GM19455 (cell line): ENCODE measurements around the gene MAD2L1BP.
"Not testable (repeated sequence)": the region's sequence is repeated elsewhere in the genome, so short reads cannot be mapped to it uniquely, and the experiment has no call there.

ENCODE experiments used
- ATAC-seq: cut with Tn5 transposase; IDR thresholded peaks from one replicate; pipeline ENCODE4 v1.9.1; 2021; ENCODE audit not compliant: unreplicated experiment

MAD2L1BP gene

DNA sequence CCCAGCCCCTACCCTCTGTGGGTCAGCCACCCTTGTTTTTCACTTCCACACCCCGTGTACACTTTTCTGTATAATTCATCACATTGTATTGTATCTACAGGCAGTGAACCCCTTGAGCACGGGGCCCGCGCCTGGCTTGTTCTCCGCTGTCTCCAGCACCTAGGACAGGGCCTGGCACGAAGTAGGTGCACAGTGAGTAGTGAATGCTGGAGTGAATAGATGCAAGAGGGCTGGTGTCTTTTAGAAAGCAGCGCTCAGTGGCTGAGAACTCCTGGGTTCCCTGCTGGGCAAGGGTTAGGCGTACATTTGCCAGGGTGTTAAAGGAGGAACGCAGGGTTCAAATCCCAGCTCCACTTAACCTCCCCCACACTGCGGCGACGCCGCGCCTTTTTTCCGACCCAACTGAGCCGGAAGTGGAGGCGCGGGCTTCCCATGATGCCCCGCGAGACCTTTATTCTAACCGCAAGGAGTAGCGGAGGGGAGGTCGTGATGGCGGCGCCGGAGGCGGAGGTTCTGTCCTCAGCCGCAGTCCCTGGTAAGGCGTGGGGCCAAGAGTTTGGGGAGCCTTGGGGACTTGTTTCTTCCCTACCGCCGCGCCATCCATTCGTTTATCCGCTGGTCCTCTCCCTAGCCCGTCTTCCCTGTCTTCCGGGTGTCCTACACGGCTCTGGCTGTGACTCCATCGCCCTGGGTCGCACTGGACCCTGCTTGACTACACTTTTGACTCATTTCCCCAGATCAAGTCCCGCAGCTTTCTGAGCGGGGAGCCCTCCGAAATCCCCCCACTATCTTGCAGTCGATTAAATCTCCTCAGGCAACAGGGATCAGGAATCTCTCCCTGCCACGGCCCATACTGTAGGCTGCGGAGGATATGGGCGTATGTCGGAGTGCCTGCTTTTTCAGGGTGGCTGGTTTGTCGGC is at the start of gene MAD2L1BP:
Gene MAD2L1BP (plus strand): TSS at position 454 of the 921 bp plus-strand sequence. CDS start 36 bp downstream, at position 490.
- peak; percentile 85 for ATAC-seq

DNA sequence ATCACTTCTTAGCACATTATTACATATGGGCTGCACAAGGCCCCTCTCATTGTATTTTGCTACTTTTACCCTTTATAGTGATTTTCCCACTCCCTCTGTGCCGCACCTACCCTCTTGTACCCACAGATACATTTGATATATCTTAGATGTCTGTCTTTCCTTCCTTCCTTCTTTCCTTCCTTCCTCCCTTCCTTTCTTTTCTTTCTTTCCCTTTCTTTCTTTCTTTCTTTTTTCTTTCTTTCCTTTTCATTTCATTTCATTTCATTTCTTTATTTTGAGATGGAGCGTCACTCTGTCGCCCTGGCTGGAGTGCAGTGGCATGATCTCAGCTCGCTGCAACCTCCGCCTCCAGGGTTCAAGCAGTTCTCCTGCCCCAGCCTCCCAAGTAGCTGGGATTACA is 47.4 kb upstream of the MAD2L1BP start:
- ATAC-seq, result no peak

- not testable (repeated sequence) for ATAC-seq
These were observed 46.1 kb upstream of the MAD2L1BP start for GRCh38 chr6:43589564-43589963.

GRCh38 chr6:43593938-43594337 is 41.7 kb upstream of the MAD2L1BP start:
- ATAC-seq, result no peak

DNA sequence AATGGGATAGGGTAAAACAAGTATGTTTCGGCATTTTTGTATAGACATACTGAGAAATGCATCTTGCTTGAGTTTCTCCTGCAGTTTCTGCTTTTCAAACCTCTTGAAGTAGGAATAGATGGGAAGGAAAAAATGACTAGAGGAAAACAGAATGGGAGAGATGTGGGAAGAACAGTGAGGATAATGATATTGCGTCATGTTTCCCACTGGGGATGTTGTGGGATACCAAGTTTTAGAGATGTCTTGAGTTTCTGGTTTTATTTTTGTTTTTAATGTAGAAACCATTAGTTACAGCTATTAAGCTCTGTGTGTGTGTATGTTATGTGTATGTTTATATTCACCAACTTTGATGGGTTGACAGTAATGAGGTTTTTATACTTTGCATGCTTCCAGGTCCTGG is 35.0 kb upstream of the MAD2L1BP start:
- ATAC-seq, result no peak

DNA sequence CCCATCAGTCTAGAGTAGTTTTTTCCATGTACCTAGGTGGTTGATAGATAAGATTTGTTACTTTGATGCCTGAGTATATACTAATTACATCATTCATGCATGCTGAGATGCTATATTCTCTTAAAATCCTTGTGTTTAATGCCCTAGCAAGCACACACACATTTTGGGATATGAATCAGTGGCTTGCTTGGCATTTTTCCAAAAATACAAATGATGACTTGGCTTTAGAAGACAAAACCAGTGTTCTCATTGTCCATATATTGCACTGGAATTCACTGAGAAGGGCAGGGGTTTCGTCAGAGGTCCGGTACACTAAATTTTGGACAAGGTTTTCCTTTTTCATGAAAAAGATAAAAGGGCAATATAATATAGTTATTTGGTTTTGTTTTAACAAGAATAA is 31.5 kb upstream of the MAD2L1BP start:
- ATAC-seq, result no peak

- no peak for ATAC-seq
These were observed 29.6 kb upstream of the MAD2L1BP start for GRCh38 chr6:43606019-43606418.

- ATAC-seq, result no peak
These were observed 27.3 kb upstream of the MAD2L1BP start for GRCh38 chr6:43608310-43608763.

- no peak for ATAC-seq
These were observed 26.8 kb upstream of the MAD2L1BP start for GRCh38 chr6:43608807-43609206.

DNA sequence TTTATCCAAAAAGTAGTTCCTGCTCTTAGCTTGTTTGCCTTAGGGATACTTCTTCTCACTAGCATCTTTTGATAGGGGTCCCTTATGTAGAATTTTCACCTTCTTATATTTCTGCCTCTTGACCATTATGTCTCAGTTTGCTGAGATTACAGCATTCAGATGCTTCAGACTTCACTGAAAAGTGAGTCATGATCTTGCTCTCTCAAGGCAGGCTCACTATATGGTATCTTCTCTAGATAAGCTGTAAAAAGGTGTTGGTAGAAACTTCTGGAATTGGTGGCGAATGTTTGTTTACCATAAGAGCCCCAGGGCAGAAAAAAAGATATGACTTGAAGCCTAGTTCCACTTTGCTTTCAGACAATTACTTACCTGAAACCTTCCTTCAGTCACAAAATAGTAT is 26.2 kb upstream of the MAD2L1BP start:
- no peak for ATAC-seq

DNA sequence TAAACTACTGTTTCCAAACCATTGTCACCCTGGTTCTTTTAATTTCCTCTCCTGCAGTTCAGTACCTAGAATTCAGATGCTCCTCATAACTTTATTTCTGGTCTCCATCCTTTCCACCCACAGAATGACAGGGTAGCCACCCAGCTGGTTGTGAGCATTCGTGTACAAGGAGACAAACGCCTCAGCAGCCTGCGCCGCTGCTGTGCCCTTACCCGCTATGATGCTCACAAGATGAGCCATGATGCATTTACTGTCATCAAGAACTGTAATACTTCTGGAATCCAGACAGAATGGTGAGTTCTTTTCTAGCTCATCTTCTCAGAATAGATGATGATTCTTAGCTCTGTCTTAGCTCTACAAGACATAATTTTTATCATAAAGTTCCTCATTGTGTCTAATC is 25.2 kb upstream of the MAD2L1BP start:
- ATAC-seq, result no peak

GRCh38 chr6:43613721-43614395 is 21.8 kb upstream of the MAD2L1BP start:
- ATAC-seq, result no peak

DNA sequence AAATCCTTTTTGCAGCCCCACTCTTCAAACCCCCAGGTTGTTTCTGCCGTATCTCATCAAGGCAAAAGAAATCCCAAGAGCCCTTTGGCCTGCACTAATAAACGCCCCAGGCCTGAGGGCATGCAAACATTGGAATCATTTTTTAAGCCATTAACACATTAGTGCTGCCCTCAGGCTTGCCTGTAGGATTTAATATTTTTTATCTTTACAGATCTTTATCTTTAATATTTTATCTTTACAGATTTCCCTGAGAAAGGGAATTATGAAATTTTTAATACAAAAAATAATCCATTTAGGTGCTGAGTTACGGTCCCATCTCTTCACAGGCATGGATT is 21.3 kb upstream of the MAD2L1BP start:
- ATAC-seq, result no peak

DNA sequence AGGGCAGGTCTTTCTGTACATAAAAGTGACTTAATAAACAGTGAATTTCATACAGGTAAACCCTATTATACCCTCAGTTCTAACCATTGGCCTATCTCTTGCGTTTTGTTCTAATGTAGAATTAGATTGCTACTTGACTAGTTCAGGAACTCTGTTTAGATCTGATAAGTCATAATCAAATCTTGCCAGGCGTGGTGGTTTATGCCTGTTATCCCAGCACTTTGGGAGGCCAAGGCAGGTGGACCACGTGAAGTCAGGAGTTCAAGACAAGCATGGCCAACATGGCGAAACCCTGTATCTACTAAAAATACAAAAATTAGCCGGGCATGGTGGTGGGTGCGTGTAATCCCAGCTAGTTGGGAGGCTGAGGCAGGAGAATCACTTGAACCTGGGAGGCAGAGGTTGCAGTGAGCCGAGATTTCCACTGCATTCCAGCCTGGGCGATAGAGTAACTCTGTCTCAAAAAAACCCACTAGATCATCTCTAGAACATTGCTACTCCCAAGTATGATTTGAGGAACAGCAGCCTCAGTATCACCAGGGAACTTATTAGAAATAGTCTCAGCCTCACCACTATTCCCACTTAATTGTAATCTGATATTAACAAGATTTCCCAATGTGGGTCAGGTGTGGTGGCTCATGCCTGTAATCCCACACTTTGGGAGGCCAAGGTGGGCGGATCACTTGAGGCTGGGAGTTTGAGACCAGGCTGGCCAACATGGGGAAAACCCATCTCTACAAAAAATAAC is 18.7 kb upstream of the MAD2L1BP start:
- ATAC-seq, result no peak

GRCh38 chr6:43621078-43621835 is 14.4 kb upstream of the MAD2L1BP start:
- ATAC-seq, result no peak

DNA sequence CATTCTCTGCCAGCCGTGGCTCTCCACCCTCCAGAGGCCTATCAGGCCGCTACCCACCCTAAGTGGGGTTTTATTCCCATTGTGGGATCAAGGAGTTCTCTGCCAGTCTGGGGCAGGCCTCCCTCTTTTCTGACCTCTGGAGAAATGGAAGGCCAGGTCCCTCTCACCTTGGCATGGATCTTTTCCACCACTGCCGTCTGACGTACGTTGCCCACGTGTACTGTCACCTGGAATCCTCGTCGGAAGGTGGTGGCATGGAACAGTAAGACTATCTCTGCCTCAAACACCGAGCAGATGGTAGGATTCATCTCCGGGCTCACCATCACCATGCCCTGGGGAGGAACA is 13.8 kb upstream of the MAD2L1BP start:
- no peak for ATAC-seq

- ATAC-seq, result no peak
These were observed 13.1 kb upstream of the MAD2L1BP start for GRCh38 chr6:43622541-43622940.

DNA sequence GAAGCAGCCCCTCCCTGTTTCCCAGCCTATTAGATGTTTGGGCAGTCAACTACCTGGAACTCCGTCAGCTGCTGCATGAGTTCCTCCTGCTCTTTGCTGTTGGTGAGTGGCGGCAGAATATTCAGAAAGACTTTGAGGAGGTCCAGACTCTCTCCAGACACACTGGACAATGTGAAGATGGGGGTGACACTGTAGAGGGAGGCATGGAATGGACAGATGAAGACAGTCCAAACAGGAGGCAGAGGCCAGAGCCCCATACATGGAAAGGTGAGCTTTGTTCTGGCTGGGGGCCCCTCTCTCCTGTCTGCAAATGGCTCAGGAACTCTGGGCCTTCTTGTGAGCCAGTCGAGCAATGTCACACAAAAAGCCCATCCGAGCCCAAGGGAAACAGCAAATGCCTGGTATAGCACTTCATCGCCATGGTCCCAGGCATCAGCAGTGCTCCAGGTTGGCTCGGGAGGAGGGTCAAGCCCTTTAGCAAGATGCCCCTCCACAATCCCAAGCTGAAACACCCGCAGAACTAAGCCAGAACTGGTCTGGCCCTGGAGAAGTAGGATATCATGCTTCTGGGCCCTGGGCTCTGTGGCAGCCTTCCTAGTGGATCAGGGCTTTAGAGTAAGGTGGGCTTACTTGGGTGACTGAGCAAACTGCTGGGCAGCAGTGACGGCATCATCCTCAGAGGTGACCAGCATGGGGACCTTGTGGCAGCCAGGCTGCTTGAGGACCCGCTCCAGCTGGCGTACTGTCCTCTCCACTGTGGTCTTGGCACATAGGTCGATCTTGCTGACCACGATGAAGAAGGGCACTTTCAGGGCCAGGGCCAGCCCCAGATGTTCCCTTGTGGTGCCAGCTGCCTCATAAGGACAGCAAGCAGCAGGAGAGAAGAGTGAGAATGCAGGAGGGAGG is 11.5 kb upstream of the MAD2L1BP start:
- no peak for ATAC-seq

GRCh38 chr6:43624786-43625288 is 10.8 kb upstream of the MAD2L1BP start:
- ATAC-seq, result no peak
